Hepatic stellate cell (primary cell): ENCODE data around the gene ARAP1.

Experiments
- DNase-seq: peaks from one replicate; pipeline ENCODE4 v3.0.0; 2011; ENCODE audit warnings: low spot score

ARAP1 gene

GRCh38 chr11:72641522-72642042, 110.6 kb downstream of the ARAP1 start:
- DNase-seq = no peak

GRCh38 chr11:72639502-72640375, 112.5 kb downstream of the ARAP1 start:
- no peak for DNase-seq

DNA sequence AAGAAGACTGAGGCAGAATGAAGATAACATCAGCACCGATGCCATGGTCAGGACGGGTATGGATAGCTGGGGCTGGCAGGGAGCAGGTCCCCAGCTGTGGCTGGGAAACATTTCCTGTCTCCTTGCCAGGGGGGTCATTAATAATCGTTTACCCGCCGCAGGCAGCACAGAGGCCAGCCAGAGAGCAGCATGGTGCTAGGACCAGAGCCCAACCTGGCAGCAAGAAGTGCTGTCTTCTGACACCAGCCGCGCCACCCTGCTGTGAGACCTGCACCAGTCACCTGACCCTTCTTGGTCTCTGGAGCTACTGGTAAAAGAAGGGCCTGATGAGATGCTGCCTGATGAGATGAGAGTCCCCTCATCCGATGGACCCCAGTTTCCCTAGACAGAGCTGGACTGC, 114.3 kb downstream of the ARAP1 start:
- DNase-seq = no peak

DNA sequence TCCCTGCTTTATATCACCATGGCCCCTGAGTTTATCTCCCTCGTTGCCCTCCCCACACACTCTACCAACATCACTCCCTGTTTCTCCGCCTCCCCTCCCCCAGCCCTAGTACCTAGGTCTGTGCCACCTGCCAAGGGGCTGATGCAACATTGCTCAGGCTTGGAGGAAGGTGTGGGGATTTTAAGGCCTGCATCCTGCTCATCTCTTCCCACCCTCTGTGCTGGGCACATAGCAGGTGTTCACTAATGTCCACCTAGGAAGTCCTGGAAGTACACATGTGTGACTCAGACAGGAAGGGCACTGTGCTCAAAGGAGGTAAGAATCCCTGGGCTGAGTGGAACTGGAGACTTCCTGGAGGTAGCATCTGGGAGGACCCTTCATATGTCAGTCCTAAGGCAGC, 115.0 kb downstream of the ARAP1 start:
- DNase-seq = no peak

- no peak for DNase-seq
Observed at GRCh38 chr11:72636376-72636775, 115.8 kb downstream of the ARAP1 start.

GRCh38 chr11:72635933-72636332, 116.3 kb downstream of the ARAP1 start:
- no peak for DNase-seq

DNA sequence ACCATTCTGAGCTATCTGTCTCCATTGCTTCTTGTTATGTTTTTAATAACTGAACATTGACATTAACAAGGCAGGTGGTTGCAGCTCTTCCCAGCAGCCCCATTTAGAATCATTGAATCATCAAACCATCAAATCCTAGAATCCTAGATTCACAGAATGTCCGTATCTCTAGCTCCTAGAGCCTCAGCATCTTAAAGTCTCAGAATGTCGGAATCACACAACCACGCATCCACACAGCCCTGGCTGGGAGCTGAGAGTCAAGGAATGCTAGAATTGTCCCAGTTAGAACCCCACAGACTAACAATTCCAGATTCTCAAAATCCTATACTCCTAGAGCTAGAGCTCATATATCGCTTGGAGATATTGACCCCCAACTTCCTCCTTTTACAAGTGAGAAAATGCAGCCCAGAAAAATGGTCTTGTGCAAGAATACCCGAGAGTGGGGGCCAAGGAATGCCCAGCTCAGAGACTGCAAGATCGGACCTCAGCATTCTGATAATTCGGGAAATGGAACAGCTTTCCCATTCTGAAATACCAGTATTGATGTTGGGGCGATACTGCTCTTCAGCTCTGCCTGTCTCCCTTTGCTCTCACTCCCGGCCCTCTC, 116.8 kb downstream of the ARAP1 start:
- no peak for DNase-seq
